IMR-90 (cell line): ENCODE data around the gene PGBD5. TPM values are rescaled to one million over a fixed set of nuclear protein-coding genes. Genes with fewer than 3 reads are reported as not detected.

Experiments
- ATAC-seq: fragments of 200-7000 bp; cut with Tn5 transposase; 2 replicates; pipeline ENCODE4 v1.9.1; 2020; ENCODE audit warnings: low read depth, mild to moderate bottlenecking, moderate library complexity
- BruUV-seq: library from RNA; stranded (reverse); fragments of 400-500 nt; replicated peaks from 2 replicates; lab custom pipeline; 2021; lab: Mats Ljungman, UMichigan
- CTCF ChIA-PET: fragments of 300-600 bp; formaldehyde crosslinking; extraction: SDS; loops from one replicate; lab custom pipeline; 2021; ENCODE audit warnings: antibody characterized with exemption; lab: Yijun Ruan, JAX
- POLR2A ChIA-PET: fragments of 300-600 bp; sonication (Branson Sonifier 250); formaldehyde crosslinking; loops from one replicate; lab custom pipeline; 2022; ENCODE audit warnings: antibody characterized with exemption; ENCODE audit not compliant: unreplicated experiment; lab: Charles Lee
- DNase-seq: peaks from one replicate; pipeline ENCODE4 v3.0.0; 2013
- H2AFZ ChIP-seq: replicated peaks from 2 replicates; pipeline ENCODE3; 2013; ENCODE audit warnings: low read length, mild to moderate bottlenecking; ENCODE audit not compliant: poor library complexity
- H2AK5ac ChIP-seq: 2 replicates; pipeline ENCODE4 v1.6.1; 2013; ENCODE audit warnings: low read depth, low read length, inconsistent platforms
- H2AK9ac ChIP-seq: replicated peaks from 2 replicates; pipeline ENCODE3; 2013; ENCODE audit warnings: mild to moderate bottlenecking, low read depth, low read length, moderate library complexity; ENCODE audit not compliant: poor library complexity
- H2BK120ac ChIP-seq: 2 replicates; pipeline ENCODE4 v1.6.1; 2013; ENCODE audit warnings: low read depth, low read length, inconsistent platforms
- H2BK15ac ChIP-seq: 3 replicates; pipeline ENCODE4 v1.6.1; 2013; ENCODE audit warnings: low read depth, low read length, inconsistent platforms
- H2BK20ac ChIP-seq: 2 replicates; pipeline ENCODE4 v1.6.1; 2013; ENCODE audit warnings: low read depth, mild to moderate bottlenecking, inconsistent platforms, low read length, moderate library complexity
- H2BK5ac ChIP-seq: 2 replicates; pipeline ENCODE4 v1.6.1; 2013; ENCODE audit warnings: mild to moderate bottlenecking, low read depth, low read length, inconsistent platforms; ENCODE audit not compliant: poor library complexity, severe bottlenecking
- H3K14ac ChIP-seq: replicated peaks from 2 replicates; pipeline ENCODE4 v1.6.1; 2013; ENCODE audit warnings: low read depth, low read length, inconsistent platforms
- H3K18ac ChIP-seq: 2 replicates; pipeline ENCODE4 v1.6.1; 2013; ENCODE audit warnings: low read depth, low read length, control low read depth
- H3K23ac ChIP-seq: 2 replicates; pipeline ENCODE4 v1.6.1; 2013; ENCODE audit warnings: low read depth, low read length, inconsistent platforms
- H3K27ac ChIP-seq: 2 replicates; pipeline ENCODE4 v1.5.1; 2013; ENCODE audit warnings: mild to moderate bottlenecking, control low read depth, low read length; ENCODE audit not compliant: insufficient read depth
- H3K27me3 ChIP-seq: 2 replicates; pipeline ENCODE4 v1.6.1; 2013; ENCODE audit warnings: low read length; ENCODE audit not compliant: control insufficient read depth, insufficient read depth
- H3K36me3 ChIP-seq: 2 replicates; pipeline ENCODE4 v1.6.1; 2013; ENCODE audit warnings: low read length, mixed read lengths; ENCODE audit not compliant: control insufficient read depth, insufficient read depth
- H3K4ac ChIP-seq: 2 replicates; pipeline ENCODE4 v1.6.1; 2013; ENCODE audit warnings: low read depth, low read length, inconsistent platforms
- H3K4me1 ChIP-seq: 2 replicates; pipeline ENCODE4 v1.6.1; 2013; ENCODE audit warnings: low read length, mixed read lengths; ENCODE audit not compliant: control insufficient read depth, insufficient read depth
- H3K4me2 ChIP-seq: 2 replicates; pipeline ENCODE4 v1.6.1; 2013; ENCODE audit warnings: low read depth, mild to moderate bottlenecking, control low read depth, low read length, moderate library complexity
- H3K4me3 ChIP-seq: 2 replicates; pipeline ENCODE4 v1.5.1; 2013; ENCODE audit warnings: low read depth, mild to moderate bottlenecking, control low read depth, low read length, moderate library complexity; ENCODE audit not compliant: insufficient read depth
- H3K56ac ChIP-seq: 2 replicates; pipeline ENCODE4 v1.6.1; 2013; ENCODE audit warnings: low read length, inconsistent platforms; ENCODE audit not compliant: insufficient read depth; ENCODE audit errors: extremely low read depth
- H3K79me1 ChIP-seq, 2 experiments: 2 replicates each; pipeline ENCODE4 v1.6.1; 2013; ENCODE audit warnings: low read length in 2 of 2, inconsistent platforms in 1 of 2, low read depth in 1 of 2
- H3K9ac ChIP-seq: 2 replicates; pipeline ENCODE4 v1.6.1; 2013; ENCODE audit warnings: low read depth, low read length, control low read depth
- H3K9me1 ChIP-seq: 2 replicates; pipeline ENCODE4 v1.6.1; 2013; ENCODE audit warnings: low read length, inconsistent platforms; ENCODE audit not compliant: insufficient read depth
- H3K9me3 ChIP-seq: 2 replicates; pipeline ENCODE4 v1.6.1; 2013; ENCODE audit warnings: low read length; ENCODE audit not compliant: control insufficient read depth, insufficient read depth
- H4K20me1 ChIP-seq: 2 replicates; pipeline ENCODE4 v1.6.1; 2013; ENCODE audit warnings: low read length, inconsistent platforms; ENCODE audit not compliant: insufficient read depth
- H4K5ac ChIP-seq: 2 replicates; pipeline ENCODE4 v1.6.1; 2013; ENCODE audit warnings: mild to moderate bottlenecking, low read depth, low read length, control low read depth
- H4K8ac ChIP-seq, 2 experiments: 2 replicates each; pipeline ENCODE4 v1.6.1; 2013; ENCODE audit warnings: low read depth in 2 of 2, low read length in 2 of 2, control low read depth in 1 of 2, inconsistent platforms in 1 of 2
- H4K91ac ChIP-seq: 2 replicates; pipeline ENCODE4 v1.6.1; 2013; ENCODE audit warnings: low read depth, low read length, inconsistent platforms; ENCODE audit not compliant: insufficient read depth
- BHLHE40 ChIP-seq: fragments of 150-350 bp; IDR thresholded peaks from 2 replicates; pipeline ENCODE4 v1.6.1; 2016; ENCODE audit warnings: mild to moderate bottlenecking, low read depth, low read length
- CEBPB ChIP-seq: IDR thresholded peaks from 2 replicates; pipeline ENCODE4 v1.6.1; 2012; ENCODE audit warnings: low read depth, low read length, improper control_type of control experiment
- CHD1 ChIP-seq: IDR thresholded peaks from 2 replicates; pipeline ENCODE4 v1.6.1; 2012; ENCODE audit warnings: low read depth, low read length, improper control_type of control experiment
- FOS ChIP-seq: fragments of 150-350 bp; IDR thresholded peaks from 2 replicates; pipeline ENCODE4 v1.6.1; 2016; ENCODE audit warnings: low read depth, low read length
- MAFK ChIP-seq: IDR thresholded peaks from 2 replicates; pipeline ENCODE4 v1.6.1; 2012; ENCODE audit warnings: low read depth, low read length, improper control_type of control experiment
- MAZ ChIP-seq: IDR thresholded peaks from 2 replicates; pipeline ENCODE4 v1.6.1; 2012; ENCODE audit warnings: low read depth, mild to moderate bottlenecking, low read length, improper control_type of control experiment, moderate library complexity, borderline replicate concordance
- MXI1 ChIP-seq: IDR thresholded peaks from 2 replicates; pipeline ENCODE4 v1.6.1; 2012; ENCODE audit warnings: low read depth, mild to moderate bottlenecking, low read length, moderate library complexity, borderline replicate concordance
- NFE2L2 ChIP-seq: fragments of 150-350 bp; IDR thresholded peaks from 2 replicates; pipeline ENCODE4 v1.6.1; 2016; ENCODE audit warnings: low read depth, mild to moderate bottlenecking, low read length
- POLR2A ChIP-seq: IDR thresholded peaks from 2 replicates; pipeline ENCODE4 v1.6.1; 2012; ENCODE audit warnings: mild to moderate bottlenecking, low read depth, low read length
- RAD21 ChIP-seq: IDR thresholded peaks from 2 replicates; pipeline ENCODE4 v1.6.1; 2012; ENCODE audit warnings: low read length, improper control_type of control experiment
- RCOR1 ChIP-seq: IDR thresholded peaks from 2 replicates; pipeline ENCODE4 v1.6.1; 2012; ENCODE audit warnings: mild to moderate bottlenecking, low read length, improper control_type of control experiment; ENCODE audit not compliant: insufficient replicate concordance
- RFX5 ChIP-seq: IDR thresholded peaks from 2 replicates; pipeline ENCODE4 v1.8.0; 2012; ENCODE audit warnings: low read depth, mild to moderate bottlenecking, low read length, moderate library complexity
- SMC3 ChIP-seq: fragments of 150-350 bp; IDR thresholded peaks from 2 replicates; pipeline ENCODE4 v1.6.1; 2016; ENCODE audit warnings: low read depth, mild to moderate bottlenecking, antibody characterized with exemption, low read length, moderate library complexity
- USF2 ChIP-seq: fragments of 150-350 bp; IDR thresholded peaks from 2 replicates; pipeline ENCODE4 v1.6.1; 2017; ENCODE audit warnings: mild to moderate bottlenecking, antibody characterized with exemption, low read length, low read depth
- WGBS, 2 experiments: methylation state at CpG; one replicate each; pipeline versions ENCODE4 v1.1.5 to v1.1.7; 2013; ENCODE audit warnings: missing lambda C conversion rate in 2 of 2; ENCODE audit not compliant: insufficient read length in 1 of 2; ENCODE audit errors: extremely low coverage in 2 of 2; 5-methylcytosine and 5-hydroxymethylcytosine counted together
- dilution Hi-C: fragments of 300-500 bp; cut with HindIII; formaldehyde crosslinking; loops from one replicate; pipeline ENCODE4 v1.14.3; 2018; ENCODE audit warnings: low sequenced_read_pairs; ENCODE audit not compliant: unreplicated experiment
- in situ Hi-C: fragments of 300-500 bp; cut with MboI; formaldehyde crosslinking; loops from 3 replicates; pipeline ENCODE4 v1.14.3; 2019; ENCODE audit warnings: low sequenced_read_pairs, inconsistent platforms, mixed read lengths
- intact Hi-C: fragments of 100-400 bp; cut with micrococcal nuclease; formaldehyde crosslinking; loops from 2 replicates; pipeline ENCODE4 v1.10.0; 2022
- polyA plus RNA-seq, 3 experiments: library from polyadenylated mRNA; depleted of rRNA; stranded (reverse); fragments of >200 nt; gene quantifications; 2 replicates each; pipeline ENCODE4 v1.2.3, GENCODE V29; 2012; ENCODE audit warnings: low replicate concordance in 1 of 3
- total RNA-seq: library from RNA; depleted of rRNA; stranded (reverse); fragments of >200 nt; gene quantifications from 2 replicates; pipeline ENCODE4 v1.2.3, GENCODE V29; 2012
- TF ChIP-seq, protein P1 (sequence below): conservative IDR thresholded peaks from 2 replicates; pipeline ENCODE4 v1.5.1; 2012; ENCODE audit warnings: mild to moderate bottlenecking, low read depth, low read length, improper control_type of control experiment

Gene PGBD5
- total and polyA plus RNA-seq, 2 of the 4 experiments (the other 2 are of a cell fraction) = 0.18 to 0.36 TPM

DNA sequence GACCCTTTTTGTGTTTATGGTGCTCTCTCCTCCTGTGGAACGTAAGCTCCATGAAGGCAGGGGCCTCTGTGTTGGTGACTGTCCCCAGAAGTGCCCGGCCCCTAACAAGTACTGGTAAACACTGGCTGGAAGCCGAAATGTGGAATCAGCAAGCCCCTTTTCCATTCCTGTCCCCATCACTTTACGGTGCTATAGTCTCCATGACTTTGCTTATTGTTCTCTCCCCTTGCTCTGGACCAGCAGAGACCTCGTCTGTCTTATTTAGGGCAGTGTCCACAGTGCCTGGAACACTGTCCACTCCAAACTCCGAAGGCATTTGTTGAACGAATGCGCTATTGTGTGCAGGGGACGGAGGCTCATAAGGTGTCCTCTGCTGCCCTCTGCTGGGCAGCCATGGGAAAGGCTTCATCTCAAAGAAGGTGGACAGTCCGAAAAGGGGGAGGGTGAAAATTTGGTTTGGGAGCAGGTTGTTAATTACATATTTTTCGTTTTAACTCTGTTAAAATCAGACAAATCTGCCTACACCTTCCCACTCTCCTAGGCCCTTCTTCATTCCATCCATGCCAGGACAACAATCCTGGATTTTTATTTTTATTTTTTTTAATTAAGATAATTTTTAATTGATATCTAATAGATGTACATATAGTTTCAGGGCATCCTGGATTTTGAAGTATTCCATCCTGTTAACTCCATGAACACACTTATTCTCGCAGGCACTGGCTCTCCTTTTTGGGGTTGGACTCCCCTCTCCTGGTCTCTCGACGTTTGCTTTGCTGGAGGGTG lies 115.6 kb downstream of the PGBD5 start:
- H2BK20ac ChIP-seq = no peak overlapping the region
- no peak overlapping the region for H3K4ac ChIP-seq
- no peaks in the 10 kb centered on the region for H3K4me1 ChIP-seq
- H3K79me1 ChIP-seq = no peaks in the 10 kb centered on the region
- H4K5ac ChIP-seq = no peak overlapping the region
- no peak overlapping the region for H3K4me3 ChIP-seq
- intact Hi-C loops = loop anchor here (1.0 to 10.0 kb wide), 6 partner anchors 462 to 1056 kb away; partner anchors contain the start of genes TAF5L and URB2
- dilution Hi-C loops = no loop called here
- no peak overlapping the region for H3K23ac ChIP-seq
- H3K9ac ChIP-seq = no peak overlapping the region
- in situ Hi-C loops = loop anchor here (10.0 to 25.0 kb wide), 2 partner anchors 646 to 1048 kb away; partner anchors contain the start of gene RAB4A
- H3K14ac ChIP-seq = no peak overlapping the region
- H2BK15ac ChIP-seq = no peak overlapping the region
- H3K9me1 ChIP-seq = no peaks in the 10 kb centered on the region
- H2AK9ac ChIP-seq = no peak overlapping the region
- no peaks in the 10 kb centered on the region for H4K20me1 ChIP-seq
- H3K18ac ChIP-seq = no peak overlapping the region
- H3K9me3 ChIP-seq = no peaks in the 10 kb centered on the region
- POLR2A ChIA-PET = no interaction called here
- H3K56ac ChIP-seq = no peak overlapping the region
- H3K27me3 ChIP-seq = peaks cover 2% of the 10 kb centered on the region
- H4K91ac ChIP-seq = no peak overlapping the region
- no peak overlapping the region for H4K8ac ChIP-seq
- no peak overlapping the region for H3K4me2 ChIP-seq
- H2AFZ ChIP-seq = peak overlapping the region; percentile 72
- CTCF ChIA-PET = interaction anchor here (0.6 to 1.6 kb wide), 2 partner anchors 617 to 1053 kb away, joined by 3 read pairs; no protein-coding TSS in a partner anchor
- no peak overlapping the region for H2BK120ac ChIP-seq
- no peak overlapping the region for H2BK5ac ChIP-seq
- DNase-seq = peak; percentile 68
- BruUV-seq = no TSS peak
- no peak overlapping the region for H2AK5ac ChIP-seq
- WGBS, 2 experiments = 85% methylated on average over 3 of the region's 14 CpGs; no CpG with 5 or more reads in 1 of the 2 experiments
- TF ChIP-seq MXI1 (no peak), RCOR1 (no peak), CEBPB (no peak), CHD1 (no peak), SMC3 (peak; percentile 86), MAFK (no peak), BHLHE40 (no peak), MAZ (peak; percentile 42; the same call in 1 of the 2 replicates), NFE2L2 (no peak), USF2 (no peak), RFX5 (no peak), FOS (no peak), POLR2A (peak; percentile 44), RAD21 (peak; percentile 96)
- TF ChIP-seq, protein P1, sequence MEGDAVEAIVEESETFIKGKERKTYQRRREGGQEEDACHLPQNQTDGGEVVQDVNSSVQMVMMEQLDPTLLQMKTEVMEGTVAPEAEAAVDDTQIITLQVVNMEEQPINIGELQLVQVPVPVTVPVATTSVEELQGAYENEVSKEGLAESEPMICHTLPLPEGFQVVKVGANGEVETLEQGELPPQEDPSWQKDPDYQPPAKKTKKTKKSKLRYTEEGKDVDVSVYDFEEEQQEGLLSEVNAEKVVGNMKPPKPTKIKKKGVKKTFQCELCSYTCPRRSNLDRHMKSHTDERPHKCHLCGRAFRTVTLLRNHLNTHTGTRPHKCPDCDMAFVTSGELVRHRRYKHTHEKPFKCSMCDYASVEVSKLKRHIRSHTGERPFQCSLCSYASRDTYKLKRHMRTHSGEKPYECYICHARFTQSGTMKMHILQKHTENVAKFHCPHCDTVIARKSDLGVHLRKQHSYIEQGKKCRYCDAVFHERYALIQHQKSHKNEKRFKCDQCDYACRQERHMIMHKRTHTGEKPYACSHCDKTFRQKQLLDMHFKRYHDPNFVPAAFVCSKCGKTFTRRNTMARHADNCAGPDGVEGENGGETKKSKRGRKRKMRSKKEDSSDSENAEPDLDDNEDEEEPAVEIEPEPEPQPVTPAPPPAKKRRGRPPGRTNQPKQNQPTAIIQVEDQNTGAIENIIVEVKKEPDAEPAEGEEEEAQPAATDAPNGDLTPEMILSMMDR = peak; percentile 92
- ATAC-seq = peak; percentile 98
- H3K36me3 ChIP-seq = no peaks in the 10 kb centered on the region
- H3K27ac ChIP-seq = no peak overlapping the region
